Measurements from ENCODE around the gene SEMA4C. TPM values are rescaled to one million over a fixed set of nuclear protein-coding genes. Genes with fewer than 3 reads are reported as not detected.
A peak's percentile ranks its signal among the peaks of the same experiment; 100 is the strongest.

SEMA4C gene
- polyA plus RNA-seq, 4 donors, result 0.45 to 26.8 (median 11.2) TPM

DNA sequence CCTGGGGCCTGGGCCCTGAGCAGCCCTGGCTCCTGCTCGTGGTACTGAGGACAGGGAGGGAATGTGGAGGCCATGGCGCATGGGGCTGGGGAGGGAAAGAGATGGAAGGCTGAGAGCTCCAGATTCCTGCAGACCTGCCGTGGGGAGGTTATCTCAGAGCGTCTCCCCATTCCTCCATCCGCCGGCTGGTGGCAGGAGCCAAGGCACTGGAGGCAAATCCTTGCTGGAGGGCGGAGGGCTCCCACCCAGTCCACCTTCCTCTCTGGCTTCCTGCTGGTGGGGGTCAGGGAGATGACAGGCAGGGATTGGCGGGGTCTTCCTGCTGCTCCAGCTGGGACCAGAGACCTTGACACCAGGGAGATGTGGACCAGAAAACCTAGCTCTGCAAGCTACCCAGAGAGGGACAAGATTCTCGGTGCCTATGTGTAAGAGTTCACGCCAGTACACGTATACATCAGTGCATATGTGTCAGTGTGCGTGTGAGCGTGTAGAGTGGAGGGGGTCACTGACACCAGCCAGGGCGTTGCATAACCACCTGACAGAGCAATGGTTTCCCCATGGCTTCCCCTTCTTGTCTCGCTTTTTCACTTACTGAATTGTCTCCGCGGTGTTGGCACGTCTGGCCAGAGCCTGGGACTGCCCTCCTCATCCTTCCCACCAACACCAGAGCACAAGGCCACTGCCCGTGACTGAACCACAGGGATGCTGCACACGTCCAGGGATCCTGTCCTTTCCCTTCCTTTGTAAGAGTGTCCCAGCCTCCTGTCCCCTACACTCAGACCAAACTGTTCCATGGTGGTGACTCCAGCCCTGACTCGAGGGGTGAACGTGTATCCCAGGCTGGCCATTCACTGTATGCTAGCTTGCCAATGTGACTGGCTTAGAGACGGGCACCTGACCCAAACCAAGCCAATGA is 15.8 kb upstream of the SEMA4C start:
- no peak overlapping the region for H3K4me3 ChIP-seq (ENCODE audit: low read depth in 1 of 3, low read length in 3 of 3)
- no peak for FAIRE-seq
- H3K27ac ChIP-seq (ENCODE audit: low read depth in 1 of 3, low read length in 2 of 3), result peak overlapping the region in 1 of 3 donors; percentile 36
- H3K36me3 ChIP-seq (ENCODE audit: control insufficient read depth in 3 of 3, insufficient read depth in 2 of 3, low read depth in 1 of 3, low read length in 3 of 3), result no peaks in the 10 kb centered on the region
- 90 to 92% (median 90%) methylated on average over 23 of the region's 23 CpGs for WGBS, 3 donors
- peaks cover 0 to 17% (median 0%) of the 10 kb centered on the region in 3 donors for H3K4me1 ChIP-seq (ENCODE audit: control insufficient read depth in 3 of 3, insufficient read depth in 2 of 3, low read depth in 1 of 3, low read length in 2 of 3)
- DNase-seq, result no peak
- H3K9me3 ChIP-seq (ENCODE audit: control insufficient read depth in 2 of 2, insufficient read depth in 1 of 2, low read depth in 1 of 2, low read length in 1 of 2), result no peaks in the 10 kb centered on the region
- no peaks in the 10 kb centered on the region for H3K27me3 ChIP-seq (ENCODE audit: control insufficient read depth in 3 of 3, insufficient read depth in 3 of 3, low read length in 3 of 3)

DNA sequence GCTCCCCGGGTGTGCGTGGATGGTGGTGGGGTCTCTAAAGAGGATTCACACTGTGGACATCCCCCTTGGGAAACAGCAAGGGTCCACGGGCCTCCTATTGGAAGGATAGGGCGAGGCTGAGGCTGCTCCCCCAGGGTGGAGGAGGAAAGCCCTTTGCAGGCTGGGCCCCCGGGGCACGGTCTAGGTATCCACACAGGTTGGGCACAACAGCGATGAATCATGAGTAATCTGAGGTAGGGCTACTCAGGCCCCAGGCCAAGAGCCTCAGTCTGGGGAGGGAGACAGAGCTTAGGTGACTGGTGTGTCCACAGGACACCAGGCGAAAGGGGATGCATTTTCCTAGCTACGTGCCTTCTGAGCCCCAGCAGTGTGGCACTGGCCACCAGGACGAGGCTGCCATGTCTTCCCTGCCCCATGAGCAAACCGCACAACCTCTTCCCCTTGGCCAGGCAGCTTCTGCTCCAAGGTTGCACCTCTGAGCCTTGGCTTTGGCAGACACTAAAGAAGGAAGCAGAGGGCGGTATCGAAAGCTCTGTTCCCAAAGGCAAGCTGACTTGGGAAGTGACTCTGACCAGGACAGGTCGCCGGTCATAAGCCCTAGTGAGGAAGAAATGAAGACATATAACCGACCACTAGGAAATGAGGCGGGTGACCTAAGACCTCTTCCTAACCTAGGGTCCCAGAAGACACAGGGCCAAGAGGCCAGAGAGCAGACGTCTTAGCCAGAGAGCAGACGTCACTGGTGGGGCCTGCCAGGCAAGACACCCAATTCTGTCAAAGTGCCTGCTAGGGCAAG is 14.6 kb upstream of the SEMA4C start:
- Histone ChIP-seq H3K4me1 (ENCODE audit: control insufficient read depth in 3 of 3, insufficient read depth in 2 of 3, low read depth in 1 of 3, low read length in 2 of 3) (peaks cover 0 to 17% (median 0%) of the 10 kb centered on the region in 3 donors), H3K4me3 (ENCODE audit: low read depth in 1 of 3, low read length in 3 of 3) (no peak overlapping the region), H3K36me3 (ENCODE audit: control insufficient read depth in 3 of 3, insufficient read depth in 2 of 3, low read depth in 1 of 3, low read length in 3 of 3) (no peaks in the 10 kb centered on the region), H3K27me3 (ENCODE audit: control insufficient read depth in 3 of 3, insufficient read depth in 3 of 3, low read length in 3 of 3) (no peaks in the 10 kb centered on the region), H3K9me3 (ENCODE audit: control insufficient read depth in 2 of 2, insufficient read depth in 1 of 2, low read depth in 1 of 2, low read length in 1 of 2) (no peaks in the 10 kb centered on the region), H3K27ac (ENCODE audit: low read depth in 1 of 3, low read length in 2 of 3) (no peak overlapping the region)
- no peak for FAIRE-seq
- WGBS, 3 donors, result 87 to 92% (median 91%) methylated on average over 19 of the region's 19 CpGs
- DNase-seq, result no peak

DNA sequence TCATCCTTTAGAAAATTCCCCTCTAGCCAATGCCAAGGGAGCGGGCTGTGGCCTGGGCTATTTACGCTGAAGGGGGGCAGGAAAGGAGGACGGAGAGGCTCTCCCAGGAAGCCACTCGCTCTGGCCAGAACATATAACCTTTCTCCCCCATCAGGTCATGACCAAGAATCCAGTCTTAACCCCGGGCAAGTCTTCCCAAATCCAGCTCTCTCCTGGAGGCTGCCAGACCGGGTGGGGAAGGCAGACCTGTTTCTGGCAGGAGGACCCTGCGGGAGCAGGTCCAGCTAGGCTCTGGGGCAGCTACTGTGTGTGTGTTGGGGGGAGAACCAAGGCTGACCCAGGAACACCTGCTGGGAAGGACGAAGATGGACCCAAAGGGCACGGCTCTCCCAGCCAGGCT is 13.4 kb upstream of the SEMA4C start:
- H3K9me3 ChIP-seq (ENCODE audit: control insufficient read depth in 2 of 2, insufficient read depth in 1 of 2, low read depth in 1 of 2, low read length in 1 of 2), result no peaks in the 10 kb centered on the region
- H3K27ac ChIP-seq (ENCODE audit: low read depth in 1 of 3, low read length in 2 of 3), result no peak overlapping the region
- H3K27me3 ChIP-seq (ENCODE audit: control insufficient read depth in 3 of 3, insufficient read depth in 3 of 3, low read length in 3 of 3), result no peaks in the 10 kb centered on the region
- WGBS, 3 donors, result 82 to 83% (median 83%) methylated on average over 8 to 9 of the region's 9 CpGs
- peaks cover 0 to 11% (median 0%) of the 10 kb centered on the region in 3 donors for H3K4me1 ChIP-seq (ENCODE audit: control insufficient read depth in 3 of 3, insufficient read depth in 2 of 3, low read depth in 1 of 3, low read length in 2 of 3)
- no peak for FAIRE-seq
- H3K4me3 ChIP-seq (ENCODE audit: low read depth in 1 of 3, low read length in 3 of 3), result no peak overlapping the region
- no peaks in the 10 kb centered on the region for H3K36me3 ChIP-seq (ENCODE audit: control insufficient read depth in 3 of 3, insufficient read depth in 2 of 3, low read depth in 1 of 3, low read length in 3 of 3)
- DNase-seq, result no peak

DNA sequence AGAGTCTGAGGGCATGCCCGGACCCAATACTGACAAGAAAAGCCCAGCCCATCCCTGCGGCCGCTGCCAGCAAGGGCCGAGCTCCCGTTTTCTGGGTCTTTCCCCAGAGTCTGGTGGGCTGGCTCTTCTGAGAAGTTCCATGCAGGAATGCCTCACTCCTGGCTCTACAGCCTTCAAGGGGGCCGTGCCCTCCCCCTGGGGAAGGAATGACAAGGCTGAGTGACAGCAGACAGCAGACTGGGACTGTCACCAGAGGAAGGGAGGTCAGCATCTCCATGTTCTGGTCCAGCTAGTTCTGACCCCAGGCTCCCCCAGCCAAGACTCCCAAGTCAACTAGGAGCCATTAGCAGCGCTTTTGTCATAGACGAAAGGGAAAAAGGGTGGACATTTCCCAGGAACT is 13.0 kb upstream of the SEMA4C start:
- Histone ChIP-seq H3K9me3 (ENCODE audit: control insufficient read depth in 2 of 2, insufficient read depth in 1 of 2, low read depth in 1 of 2, low read length in 1 of 2) (no peaks in the 10 kb centered on the region), H3K4me3 (ENCODE audit: low read depth in 1 of 3, low read length in 3 of 3) (no peak overlapping the region), H3K27me3 (ENCODE audit: control insufficient read depth in 3 of 3, insufficient read depth in 3 of 3, low read length in 3 of 3) (no peaks in the 10 kb centered on the region), H3K36me3 (ENCODE audit: control insufficient read depth in 3 of 3, insufficient read depth in 2 of 3, low read depth in 1 of 3, low read length in 3 of 3) (no peaks in the 10 kb centered on the region), H3K27ac (ENCODE audit: low read depth in 1 of 3, low read length in 2 of 3) (no peak overlapping the region), H3K4me1 (ENCODE audit: control insufficient read depth in 3 of 3, insufficient read depth in 2 of 3, low read depth in 1 of 3, low read length in 2 of 3) (peaks cover 0 to 7% (median 0%) of the 10 kb centered on the region in 3 donors)
- no peak for FAIRE-seq
- no peak for DNase-seq
- WGBS, 3 donors, result 79 to 91% (median 89%) methylated on average over 8 of the region's 8 CpGs

DNA sequence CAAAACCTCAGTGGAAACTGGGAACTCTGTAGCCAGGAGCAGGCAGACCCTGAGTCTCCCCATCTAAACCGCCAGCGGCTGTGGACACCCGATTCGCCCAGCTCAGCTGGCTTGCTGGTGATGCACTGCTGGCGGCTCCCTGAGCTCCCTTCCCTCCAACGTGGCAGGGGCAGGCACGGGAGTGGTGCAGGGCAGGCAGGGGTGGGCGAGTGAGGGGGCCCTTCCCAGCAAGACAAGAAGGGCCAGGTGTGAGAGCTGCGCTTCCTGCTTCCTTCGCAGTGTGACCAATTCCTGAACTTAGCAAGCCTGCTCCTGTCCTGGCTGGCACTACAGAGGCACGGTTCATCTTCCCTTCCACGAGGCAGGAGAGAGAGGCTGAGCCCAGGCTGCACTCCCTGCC is 12.3 kb upstream of the SEMA4C start:
- FAIRE-seq (no peak), DNase-seq (no peak)
- Histone ChIP-seq H3K27me3 (ENCODE audit: control insufficient read depth in 3 of 3, insufficient read depth in 3 of 3, low read length in 3 of 3) (no peaks in the 10 kb centered on the region), H3K9me3 (ENCODE audit: control insufficient read depth in 2 of 2, insufficient read depth in 1 of 2, low read depth in 1 of 2, low read length in 1 of 2) (no peaks in the 10 kb centered on the region), H3K36me3 (ENCODE audit: control insufficient read depth in 3 of 3, insufficient read depth in 2 of 3, low read depth in 1 of 3, low read length in 3 of 3) (no peaks in the 10 kb centered on the region), H3K27ac (ENCODE audit: low read depth in 1 of 3, low read length in 2 of 3) (no peak overlapping the region), H3K4me1 (ENCODE audit: control insufficient read depth in 3 of 3, insufficient read depth in 2 of 3, low read depth in 1 of 3, low read length in 2 of 3) (peaks cover 0 to 1% (median 0%) of the 10 kb centered on the region in 3 donors), H3K4me3 (ENCODE audit: low read depth in 1 of 3, low read length in 3 of 3) (no peak overlapping the region)
- WGBS, 3 donors, result 69 to 72% (median 69%) methylated on average over 9 to 12 of the region's 12 CpGs

DNA sequence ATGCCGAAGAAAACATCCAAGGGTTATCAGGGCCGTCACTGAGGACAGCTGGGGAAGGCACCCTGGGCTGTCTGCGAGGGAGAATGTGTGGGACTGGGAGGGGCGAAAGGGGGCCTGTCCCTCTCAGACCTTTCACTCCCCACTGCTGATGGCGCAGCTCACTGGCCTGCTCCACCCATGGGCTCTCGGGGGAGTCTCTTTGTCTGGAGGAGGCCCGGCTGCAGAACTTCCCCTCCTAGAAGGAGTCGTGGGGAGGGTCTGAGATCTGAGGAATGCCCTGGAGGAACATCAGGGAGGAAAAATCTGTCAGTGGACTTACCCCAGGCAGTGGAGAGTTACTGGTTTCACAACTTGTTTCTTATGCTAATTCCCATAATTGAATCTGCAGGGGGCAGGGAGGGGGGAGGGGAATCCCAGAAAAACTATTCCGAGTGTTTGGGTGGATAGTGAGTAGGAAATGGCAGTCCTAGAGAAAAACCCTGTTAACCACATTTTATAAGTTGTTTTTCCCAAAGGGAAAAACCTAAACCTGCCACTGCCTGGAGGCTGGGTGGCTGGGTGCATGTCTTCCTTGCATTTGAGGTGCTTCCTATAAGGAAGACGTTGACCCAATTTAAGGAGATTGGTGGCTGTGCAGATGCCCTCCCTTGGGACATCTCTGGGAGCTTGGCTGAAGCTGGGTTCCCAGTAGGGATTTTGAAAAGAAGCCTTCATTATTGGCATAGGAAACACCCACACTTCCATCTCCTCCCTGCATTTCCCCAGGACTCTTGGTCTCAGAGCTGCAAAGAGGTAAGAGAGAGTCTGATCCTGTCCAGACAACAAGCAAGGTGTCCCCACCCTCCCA is 11.7 kb upstream of the SEMA4C start:
- no peak overlapping the region for H3K4me3 ChIP-seq (ENCODE audit: low read depth in 1 of 3, low read length in 3 of 3)
- no peaks in the 10 kb centered on the region for H3K9me3 ChIP-seq (ENCODE audit: control insufficient read depth in 2 of 2, insufficient read depth in 1 of 2, low read depth in 1 of 2, low read length in 1 of 2)
- DNase-seq, result no peak
- FAIRE-seq, result no peak
- H3K27me3 ChIP-seq (ENCODE audit: control insufficient read depth in 3 of 3, insufficient read depth in 3 of 3, low read length in 3 of 3), result no peaks in the 10 kb centered on the region
- no peaks in the 10 kb centered on the region for H3K36me3 ChIP-seq (ENCODE audit: control insufficient read depth in 3 of 3, insufficient read depth in 2 of 3, low read depth in 1 of 3, low read length in 3 of 3)
- H3K27ac ChIP-seq (ENCODE audit: low read depth in 1 of 3, low read length in 2 of 3), result no peak overlapping the region
- no peaks in the 10 kb centered on the region for H3K4me1 ChIP-seq (ENCODE audit: control insufficient read depth in 3 of 3, insufficient read depth in 2 of 3, low read depth in 1 of 3, low read length in 2 of 3)
- WGBS, 3 donors, result 62 to 78% (median 78%) methylated on average over 10 of the region's 10 CpGs

DNA sequence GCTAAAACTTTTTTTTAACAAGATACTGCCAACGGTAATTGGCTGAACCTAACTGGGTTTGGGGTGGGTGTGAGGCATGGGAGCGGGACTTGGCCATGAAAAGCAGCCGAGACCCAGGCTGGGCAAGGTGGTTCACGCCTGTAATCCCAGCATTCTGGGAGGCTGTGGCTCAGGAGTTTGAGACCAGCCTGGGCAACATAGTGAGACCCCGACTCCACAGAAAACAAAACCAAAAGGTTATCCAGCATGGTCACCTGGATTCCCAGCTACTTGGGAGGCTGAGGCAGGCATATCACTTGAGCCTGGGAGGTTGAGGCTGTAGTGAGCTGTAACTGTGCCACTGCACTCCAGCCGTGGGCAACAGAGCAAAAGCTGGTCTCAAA is 11.0 kb upstream of the SEMA4C start:
- H3K36me3 ChIP-seq (ENCODE audit: control insufficient read depth in 3 of 3, insufficient read depth in 2 of 3, low read depth in 1 of 3, low read length in 3 of 3), result no peaks in the 10 kb centered on the region
- peaks cover 0 to 4% (median 0%) of the 10 kb centered on the region in 3 donors for H3K4me1 ChIP-seq (ENCODE audit: control insufficient read depth in 3 of 3, insufficient read depth in 2 of 3, low read depth in 1 of 3, low read length in 2 of 3)
- WGBS, 3 donors, result 78 to 85% (median 80%) methylated on average over 6 of the region's 6 CpGs
- H3K4me3 ChIP-seq (ENCODE audit: low read depth in 1 of 3, low read length in 3 of 3), result no peak overlapping the region
- no peak for FAIRE-seq
- H3K9me3 ChIP-seq (ENCODE audit: control insufficient read depth in 2 of 2, insufficient read depth in 1 of 2, low read depth in 1 of 2, low read length in 1 of 2), result no peaks in the 10 kb centered on the region
- no peaks in the 10 kb centered on the region for H3K27me3 ChIP-seq (ENCODE audit: control insufficient read depth in 3 of 3, insufficient read depth in 3 of 3, low read length in 3 of 3)
- DNase-seq, result no peak
- H3K27ac ChIP-seq (ENCODE audit: low read depth in 1 of 3, low read length in 2 of 3), result no peak overlapping the region

DNA sequence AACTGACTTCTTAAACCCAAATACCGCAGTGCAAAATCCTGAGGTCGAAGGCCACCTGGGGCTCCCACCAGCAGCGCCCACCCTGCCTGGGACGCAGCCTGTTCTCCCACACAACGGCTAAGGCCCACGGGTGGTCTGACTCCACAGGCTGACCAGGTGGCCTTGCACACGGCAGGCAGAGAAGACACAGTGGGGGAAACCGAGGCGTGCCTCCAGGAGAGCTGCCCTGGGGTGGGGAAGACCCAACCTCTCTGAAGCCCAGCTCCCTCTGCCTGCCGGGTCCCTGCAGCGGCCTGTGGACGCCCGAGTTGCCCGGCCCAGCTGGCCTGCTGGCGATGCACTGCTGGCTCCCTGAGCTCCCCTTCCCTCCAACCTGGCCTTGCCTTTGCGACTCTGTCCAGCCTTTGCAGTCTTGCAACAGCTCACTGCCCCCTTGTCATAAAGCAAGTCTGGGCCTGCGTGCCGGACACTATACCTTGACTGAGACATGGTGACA is 9.7 kb upstream of the SEMA4C start:
- Histone ChIP-seq H3K4me1 (ENCODE audit: control insufficient read depth in 3 of 3, insufficient read depth in 2 of 3, low read depth in 1 of 3, low read length in 2 of 3) (peaks cover 0 to 13% (median 0%) of the 10 kb centered on the region in 3 donors), H3K9me3 (ENCODE audit: control insufficient read depth in 2 of 2, insufficient read depth in 1 of 2, low read depth in 1 of 2, low read length in 1 of 2) (no peaks in the 10 kb centered on the region), H3K27me3 (ENCODE audit: control insufficient read depth in 3 of 3, insufficient read depth in 3 of 3, low read length in 3 of 3) (peaks cover 0 to 6% (median 0%) of the 10 kb centered on the region in 3 donors), H3K4me3 (ENCODE audit: low read depth in 1 of 3, low read length in 3 of 3) (no peak overlapping the region), H3K27ac (ENCODE audit: low read depth in 1 of 3, low read length in 2 of 3) (no peak overlapping the region), H3K36me3 (ENCODE audit: control insufficient read depth in 3 of 3, insufficient read depth in 2 of 3, low read depth in 1 of 3, low read length in 3 of 3) (no peaks in the 10 kb centered on the region)
- WGBS, 3 donors, result 92 to 94% (median 92%) methylated on average over 18 of the region's 18 CpGs
- no peak for DNase-seq
- no peak for FAIRE-seq

Measured in small intestine (tissue), 7 donors.